Stomach smooth muscle (tissue), 2 donors: Measurements from ENCODE around the gene LY6G6D.

ENCODE experiments used
- H3K27ac ChIP-seq: one replicate; pipeline ENCODE4 v1.7.0; 2013; ENCODE audit warnings: mild to moderate bottlenecking, low read length, inconsistent platforms
- H3K27me3 ChIP-seq, 2 donors: one replicate each; pipeline ENCODE4 v1.7.0; 2013; ENCODE audit warnings: low read length in 2 of 2; ENCODE audit not compliant: insufficient read depth in 2 of 2, control insufficient read depth in 1 of 2
- H3K36me3 ChIP-seq, 2 donors: one replicate each; pipeline ENCODE4 v1.7.0; 2013; ENCODE audit warnings: low read length in 2 of 2; ENCODE audit not compliant: control insufficient read depth in 2 of 2, insufficient read depth in 2 of 2
- H3K4me1 ChIP-seq: one replicate; pipeline ENCODE4 v1.7.0; 2013; ENCODE audit warnings: low read length; ENCODE audit not compliant: control insufficient read depth, insufficient read depth
- H3K4me3 ChIP-seq, 2 donors: one replicate each; pipeline ENCODE4 v1.7.0; 2013; ENCODE audit warnings: low read length in 2 of 2
- H3K9ac ChIP-seq, 2 donors: one replicate each; pipeline ENCODE4 v1.7.0; 2013; ENCODE audit warnings: low read length in 2 of 2, mild to moderate bottlenecking in 1 of 2
- H3K9me3 ChIP-seq, 2 donors: one replicate each; pipeline ENCODE4 v1.7.0; 2013; ENCODE audit warnings: low read length in 2 of 2; ENCODE audit not compliant: control insufficient read depth in 2 of 2
- donor health status: healthy.
- donor health status: Pancreatic carcinoma.

LY6G6D gene

GRCh38 chr6:31767096-31767645, 52.0 kb downstream of the LY6G6D start:
- H3K27me3 ChIP-seq = peaks cover 3 to 9% of the 10 kb centered on the region in 2 donors
- H3K9ac ChIP-seq = no peak overlapping the region
- H3K27ac ChIP-seq = no peak overlapping the region

More at GRCh38 chr6:31767096-31767645, 52.0 kb downstream of the LY6G6D start:
- H3K4me1 ChIP-seq = peaks cover 6% of the 10 kb centered on the region
- no peaks in the 10 kb centered on the region for H3K9me3 ChIP-seq
- H3K36me3 ChIP-seq = no peaks in the 10 kb centered on the region
- no peak overlapping the region for H3K4me3 ChIP-seq
